ENCODE results near the gene PHOSPHO1.
A peak's percentile ranks its signal among the peaks of the same experiment; 100 is the strongest.

PHOSPHO1 gene

DNA sequence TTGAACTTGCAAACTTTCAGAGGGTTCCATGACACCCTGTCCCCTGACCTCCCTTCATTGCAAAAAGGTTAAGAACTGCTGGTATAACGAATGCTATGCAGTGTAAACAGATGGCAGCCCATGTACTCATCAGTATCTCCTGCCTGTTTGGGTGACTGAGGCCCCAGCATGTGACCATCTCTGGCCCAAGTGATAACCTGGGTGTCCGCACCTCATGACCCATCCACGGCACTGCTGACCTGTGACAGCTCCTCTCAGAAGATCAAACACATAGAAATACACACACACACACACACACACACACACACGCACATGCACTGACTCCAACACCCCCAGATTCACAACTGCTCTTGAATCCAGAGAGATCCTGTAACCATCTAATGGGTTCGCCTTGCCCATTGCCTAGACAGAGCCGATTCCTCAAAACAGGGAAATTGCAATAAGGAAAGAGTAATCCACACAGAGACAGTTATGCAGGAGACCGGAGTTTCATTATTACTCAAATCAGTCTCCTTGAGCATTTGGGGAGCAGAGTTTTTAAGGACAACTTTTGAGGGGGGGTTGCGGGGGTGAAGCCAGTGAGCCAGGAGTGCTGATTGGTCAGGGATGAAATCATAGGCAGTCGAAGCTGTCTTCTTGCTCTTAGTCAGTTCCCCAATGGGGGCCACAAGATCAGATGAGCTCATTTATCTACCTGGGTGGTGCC is 11.3 kb upstream of the PHOSPHO1 start:
- H3K36me3 ChIP-seq (ENCODE audit: insufficient read depth, low read depth, low read length) = no peaks in the 10 kb centered on the region
- no peak overlapping the region for H3K4me3 ChIP-seq (ENCODE audit: low read length)
- H3K27ac ChIP-seq (ENCODE audit: low read length) = no peak overlapping the region
- H3K27me3 ChIP-seq (ENCODE audit: insufficient read depth, low read length) = no peaks in the 10 kb centered on the region
- no peak overlapping the region for H3K9ac ChIP-seq (ENCODE audit: low read depth, low read length)
- no peaks in the 10 kb centered on the region; the same call in 1 of the 2 replicates for H3K4me1 ChIP-seq (ENCODE audit: insufficient read depth, low read length)
- H3K9me3 ChIP-seq (ENCODE audit: insufficient read depth, low read depth, low read length) = no peaks in the 10 kb centered on the region

DNA sequence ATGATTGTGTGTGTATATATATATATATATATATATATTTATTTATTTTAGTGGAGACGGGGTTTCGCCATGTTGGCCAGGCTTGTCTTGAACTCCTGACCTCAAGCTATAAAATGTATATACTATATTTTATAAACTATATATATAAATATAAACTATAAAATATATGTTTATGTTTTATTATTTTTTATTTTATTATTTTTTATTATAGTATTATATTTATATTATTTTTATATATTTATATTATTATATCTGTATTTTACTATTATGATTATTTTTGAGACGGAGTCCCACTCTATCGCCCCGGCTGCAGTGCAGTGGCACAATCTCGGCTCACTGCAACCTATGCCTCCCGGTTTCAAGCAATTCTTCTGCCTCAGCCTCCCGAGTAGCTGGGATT is 10.5 kb upstream of the PHOSPHO1 start:
- Histone ChIP-seq H3K27me3 (ENCODE audit: insufficient read depth, low read length) (no peaks in the 10 kb centered on the region), H3K4me3 (ENCODE audit: low read length) (no peak overlapping the region), H3K9me3 (ENCODE audit: insufficient read depth, low read depth, low read length) (no peaks in the 10 kb centered on the region), H3K36me3 (ENCODE audit: insufficient read depth, low read depth, low read length) (no peaks in the 10 kb centered on the region), H3K9ac (ENCODE audit: low read depth, low read length) (no peak overlapping the region), H3K4me1 (ENCODE audit: insufficient read depth, low read length) (no peaks in the 10 kb centered on the region; the same call in 1 of the 2 replicates), H3K27ac (ENCODE audit: low read length) (no peak overlapping the region)

- H3K4me1 ChIP-seq (ENCODE audit: insufficient read depth, low read length) = no peaks in the 10 kb centered on the region; the same call in 1 of the 2 replicates
- no peak overlapping the region for H3K4me3 ChIP-seq (ENCODE audit: low read length)
- no peaks in the 10 kb centered on the region for H3K36me3 ChIP-seq (ENCODE audit: insufficient read depth, low read depth, low read length)
- H3K9ac ChIP-seq (ENCODE audit: low read depth, low read length) = no peak overlapping the region
- no peaks in the 10 kb centered on the region for H3K27me3 ChIP-seq (ENCODE audit: insufficient read depth, low read length)
- H3K27ac ChIP-seq (ENCODE audit: low read length) = no peak overlapping the region
- no peaks in the 10 kb centered on the region for H3K9me3 ChIP-seq (ENCODE audit: insufficient read depth, low read depth, low read length)
Measured at GRCh38 chr17:49240619-49241018, 10.0 kb upstream of the PHOSPHO1 start.

DNA sequence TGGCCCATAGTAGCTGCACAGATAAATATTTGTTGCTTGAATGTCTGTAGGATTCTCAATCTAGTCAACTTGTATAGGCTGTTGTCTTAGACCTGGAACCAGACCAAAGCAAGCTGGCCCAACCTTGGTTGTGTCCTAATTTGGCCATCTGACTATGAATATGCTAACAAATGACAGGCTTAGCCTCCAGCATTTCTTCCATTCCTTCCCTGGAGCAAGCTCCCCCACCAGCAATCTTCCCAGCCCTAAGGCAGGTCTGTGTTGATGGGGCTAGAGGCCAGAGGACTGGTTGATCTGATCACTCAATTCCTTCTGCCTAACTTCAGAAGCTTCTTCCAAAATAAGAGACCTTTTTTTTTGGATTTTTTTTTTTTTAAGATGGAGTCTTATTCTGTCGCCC is 9.4 kb upstream of the PHOSPHO1 start:
- Histone ChIP-seq H3K4me3 (ENCODE audit: low read length) (no peak overlapping the region), H3K4me1 (ENCODE audit: insufficient read depth, low read length) (no peaks in the 10 kb centered on the region; the same call in 1 of the 2 replicates), H3K27me3 (ENCODE audit: insufficient read depth, low read length) (no peaks in the 10 kb centered on the region), H3K9me3 (ENCODE audit: insufficient read depth, low read depth, low read length) (no peaks in the 10 kb centered on the region), H3K9ac (ENCODE audit: low read depth, low read length) (no peak overlapping the region), H3K27ac (ENCODE audit: low read length) (no peak overlapping the region), H3K36me3 (ENCODE audit: insufficient read depth, low read depth, low read length) (no peaks in the 10 kb centered on the region)

DNA sequence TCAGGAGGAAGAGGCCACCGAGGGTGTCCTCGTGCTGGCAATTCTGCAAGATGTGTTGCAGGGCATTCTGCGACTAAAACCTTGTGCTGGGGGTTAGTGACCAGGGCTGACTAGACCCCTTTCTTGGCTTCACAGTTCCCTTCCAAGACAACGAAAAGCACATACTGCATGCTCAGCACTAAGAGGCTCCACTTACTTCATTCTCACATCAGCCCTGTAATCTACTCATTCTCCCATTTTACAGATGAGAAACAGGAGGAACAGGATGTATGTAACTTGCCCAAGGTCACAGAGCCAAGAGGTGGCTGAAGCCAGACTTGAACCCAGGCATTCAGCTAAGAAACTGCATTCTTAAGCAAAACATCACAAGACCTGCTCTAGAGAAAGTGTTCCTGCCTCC is 5.3 kb upstream of the PHOSPHO1 start:
- Histone ChIP-seq H3K9me3 (ENCODE audit: insufficient read depth, low read depth, low read length) (no peaks in the 10 kb centered on the region), H3K27ac (ENCODE audit: low read length) (no peak overlapping the region), H3K36me3 (ENCODE audit: insufficient read depth, low read depth, low read length) (no peaks in the 10 kb centered on the region), H3K9ac (ENCODE audit: low read depth, low read length) (no peak overlapping the region), H3K4me1 (ENCODE audit: insufficient read depth, low read length) (no peaks in the 10 kb centered on the region; the same call in 1 of the 2 replicates), H3K27me3 (ENCODE audit: insufficient read depth, low read length) (peaks cover 12% of the 10 kb centered on the region), H3K4me3 (ENCODE audit: low read length) (no peak overlapping the region)

- Histone ChIP-seq H3K27me3 (ENCODE audit: insufficient read depth, low read length) (peaks cover 23% of the 10 kb centered on the region), H3K9me3 (ENCODE audit: insufficient read depth, low read depth, low read length) (no peaks in the 10 kb centered on the region)
Measured at GRCh38 chr17:49234509-49235080, 4.0 kb upstream of the PHOSPHO1 start.

GRCh38 chr17:49231563-49231894 is 942 bp upstream of the PHOSPHO1 start:
- H3K9me3 ChIP-seq (ENCODE audit: insufficient read depth, low read depth, low read length) = no peaks in the 10 kb centered on the region
- H3K27me3 ChIP-seq (ENCODE audit: insufficient read depth, low read length) = peaks cover 51% of the 10 kb centered on the region
- no peak overlapping the region for H3K9ac ChIP-seq (ENCODE audit: low read depth, low read length)
- H3K36me3 ChIP-seq (ENCODE audit: insufficient read depth, low read depth, low read length) = no peaks in the 10 kb centered on the region
- peak overlapping the region; percentile 85 for H3K4me3 ChIP-seq (ENCODE audit: low read length)
- no peak overlapping the region for H3K27ac ChIP-seq (ENCODE audit: low read length)
- H3K4me1 ChIP-seq (ENCODE audit: insufficient read depth, low read length) = no peaks in the 10 kb centered on the region

More at GRCh38 chr17:49234509-49235080, 4.0 kb upstream of the PHOSPHO1 start:
- Histone ChIP-seq H3K27ac (ENCODE audit: low read length) (no peak overlapping the region), H3K36me3 (ENCODE audit: insufficient read depth, low read depth, low read length) (no peaks in the 10 kb centered on the region), H3K4me1 (ENCODE audit: insufficient read depth, low read length) (no peaks in the 10 kb centered on the region; the same call in 1 of the 2 replicates), H3K4me3 (ENCODE audit: low read length) (no peak overlapping the region), H3K9ac (ENCODE audit: low read depth, low read length) (no peak overlapping the region)

- H3K27ac ChIP-seq (ENCODE audit: low read length) = no peak overlapping the region
- H3K4me3 ChIP-seq (ENCODE audit: low read length) = peak overlapping the region; percentile 85
- no peaks in the 10 kb centered on the region for H3K9me3 ChIP-seq (ENCODE audit: insufficient read depth, low read depth, low read length)
- H3K4me1 ChIP-seq (ENCODE audit: insufficient read depth, low read length) = no peaks in the 10 kb centered on the region
- no peaks in the 10 kb centered on the region for H3K36me3 ChIP-seq (ENCODE audit: insufficient read depth, low read depth, low read length)
- no peak overlapping the region; the same call in 1 of the 2 replicates for H3K9ac ChIP-seq (ENCODE audit: low read depth, low read length)
- peaks cover 66% of the 10 kb centered on the region for H3K27me3 ChIP-seq (ENCODE audit: insufficient read depth, low read length)
Measured at GRCh38 chr17:49229805-49230600, 584 bp downstream of the PHOSPHO1 start.

DNA sequence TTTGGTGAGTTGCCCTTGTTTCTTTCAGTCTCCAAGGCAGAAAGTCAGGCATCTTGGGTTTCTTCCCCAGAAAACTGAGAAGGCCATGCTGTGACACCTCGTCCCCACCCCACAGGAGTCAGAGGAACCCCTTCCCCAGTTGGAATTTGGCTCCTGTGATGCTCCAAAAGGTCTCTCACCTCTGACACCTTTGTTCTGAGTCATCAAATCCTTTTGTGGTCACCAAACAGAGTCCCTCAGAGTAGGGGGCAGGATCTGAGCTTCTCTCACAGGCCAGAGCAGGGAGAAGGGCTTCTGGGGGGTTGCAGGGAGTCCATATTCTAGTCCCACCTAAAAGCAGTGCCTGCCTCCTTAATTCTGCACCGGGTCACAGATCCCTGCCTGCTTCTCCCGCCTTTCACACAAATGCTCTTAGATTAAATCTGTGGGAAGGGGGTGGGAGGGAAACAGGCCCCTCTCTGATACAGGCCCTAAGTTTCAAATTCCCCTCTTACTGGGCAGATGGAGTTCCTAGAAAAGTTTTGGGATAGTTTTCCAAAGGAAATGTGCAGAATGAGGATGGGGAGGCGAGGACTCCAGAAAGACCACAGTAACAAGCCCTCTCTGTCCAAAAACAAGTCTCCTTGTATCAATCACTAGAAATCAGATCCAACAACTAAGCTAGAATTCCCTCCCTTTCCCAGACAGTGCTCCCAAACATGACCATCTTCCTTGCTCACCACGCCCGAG is 1.3 kb downstream of the PHOSPHO1 start:
- Histone ChIP-seq H3K27ac (ENCODE audit: low read length) (no peak overlapping the region), H3K4me3 (ENCODE audit: low read length) (no peak overlapping the region), H3K27me3 (ENCODE audit: insufficient read depth, low read length) (peaks cover 73% of the 10 kb centered on the region), H3K4me1 (ENCODE audit: insufficient read depth, low read length) (no peaks in the 10 kb centered on the region), H3K9me3 (ENCODE audit: insufficient read depth, low read depth, low read length) (no peaks in the 10 kb centered on the region), H3K9ac (ENCODE audit: low read depth, low read length) (no peak overlapping the region), H3K36me3 (ENCODE audit: insufficient read depth, low read depth, low read length) (no peaks in the 10 kb centered on the region)

- Histone ChIP-seq H3K9ac (ENCODE audit: low read depth, low read length) (no peak overlapping the region), H3K27me3 (ENCODE audit: insufficient read depth, low read length) (peaks cover 89% of the 10 kb centered on the region), H3K36me3 (ENCODE audit: insufficient read depth, low read depth, low read length) (no peaks in the 10 kb centered on the region), H3K4me3 (ENCODE audit: low read length) (no peak overlapping the region), H3K4me1 (ENCODE audit: insufficient read depth, low read length) (no peaks in the 10 kb centered on the region), H3K9me3 (ENCODE audit: insufficient read depth, low read depth, low read length) (no peaks in the 10 kb centered on the region), H3K27ac (ENCODE audit: low read length) (no peak overlapping the region)
Measured at GRCh38 chr17:49227436-49228261, 2.9 kb downstream of the PHOSPHO1 start.

All from iPS-20b (cell line).